GM20431 (cell line): ENCODE measurements around the gene AVEN.
"Not testable (repeated sequence)": the region's sequence is repeated elsewhere in the genome, so short reads cannot be mapped to it uniquely, and the experiment has no call there.

Experiments
- in situ Hi-C: fragments of 300-500 bp; cut with MseI, MboI; formaldehyde crosslinking; loops from one replicate; pipeline ENCODE4 v1.15.0; 2020; ENCODE audit warnings: low sequenced_read_pairs; ENCODE audit not compliant: unreplicated experiment

The AVEN gene

DNA sequence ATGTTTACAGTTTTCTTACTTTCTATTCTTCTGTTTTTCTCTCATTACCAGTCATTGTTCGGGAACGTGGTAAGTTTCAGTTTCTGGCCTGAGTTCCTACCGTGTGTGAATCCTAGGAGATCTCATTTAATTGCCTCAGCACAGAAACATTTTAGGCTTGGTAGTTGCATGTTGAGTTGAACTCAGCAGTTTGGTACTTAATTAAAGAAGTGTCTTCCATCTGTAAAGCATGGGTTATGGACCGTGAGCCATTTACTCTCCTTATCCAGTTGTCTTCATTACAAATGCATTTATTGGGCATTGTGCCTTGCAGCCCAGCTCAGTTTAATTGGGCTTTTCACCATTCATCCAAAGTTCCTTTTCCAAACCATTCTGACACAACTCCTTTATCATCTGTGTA, 212.8 kb downstream of the AVEN start:
- in situ Hi-C loops, result no loop called here

DNA sequence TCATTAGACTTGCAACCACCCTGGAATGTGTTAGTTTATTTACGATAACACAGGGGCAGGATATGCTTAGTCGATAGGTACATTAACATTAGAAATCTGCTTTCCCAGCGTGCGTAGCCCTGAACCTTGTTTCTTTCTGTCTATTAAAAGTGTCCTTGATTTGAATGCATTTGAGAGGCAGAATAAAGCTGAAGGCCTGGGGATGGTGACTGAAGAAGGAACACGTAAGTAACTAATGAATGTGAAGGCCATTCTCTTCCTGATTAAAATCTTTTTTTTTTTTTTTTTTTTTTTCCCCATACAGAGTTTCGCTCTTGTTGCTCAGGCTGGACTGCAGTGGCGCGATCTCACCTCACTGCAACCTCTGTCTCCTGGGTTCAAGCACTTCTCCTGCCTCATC, 213.6 kb downstream of the AVEN start:
- in situ Hi-C loops, result no loop called here

DNA sequence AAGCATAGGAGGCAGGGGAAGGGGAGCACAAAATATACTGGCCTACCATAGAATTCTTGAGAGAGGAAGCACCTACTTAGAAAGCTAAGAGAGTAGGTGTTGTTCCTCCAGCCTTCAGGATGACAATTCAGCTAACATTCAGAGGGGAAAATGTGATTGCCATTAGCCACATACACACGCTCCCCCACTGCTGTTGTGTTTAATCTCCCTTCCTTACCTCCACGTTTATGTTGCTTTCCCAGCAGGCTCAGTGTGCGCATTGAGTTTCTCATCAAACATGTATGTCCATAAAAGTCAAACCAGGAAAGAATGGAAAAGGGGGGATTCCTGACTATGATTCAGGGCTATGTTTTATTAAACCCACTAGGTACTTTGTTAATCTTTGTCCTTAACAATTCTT, 215.9 kb downstream of the AVEN start:
- in situ Hi-C loops, result no loop called here

DNA sequence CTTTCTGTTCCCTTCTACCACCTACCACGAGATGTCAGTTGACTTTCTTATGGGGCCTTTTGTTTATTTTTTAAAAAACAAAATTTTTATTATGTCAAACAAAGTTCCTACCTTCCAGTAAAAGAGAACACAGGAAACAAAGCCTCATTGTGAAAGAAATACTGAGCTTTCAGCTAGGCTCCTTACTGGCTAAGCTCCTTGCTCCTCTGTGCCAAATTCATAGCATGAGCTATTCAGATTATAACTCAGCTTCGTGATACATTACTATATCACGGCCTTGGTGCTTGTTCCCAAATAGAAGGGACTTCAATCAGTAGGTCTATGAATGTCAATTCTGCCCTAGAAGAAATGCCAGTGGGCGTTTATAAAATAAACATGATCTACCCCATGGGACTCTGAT, 216.5 kb downstream of the AVEN start:
- in situ Hi-C loops, result no loop called here

DNA sequence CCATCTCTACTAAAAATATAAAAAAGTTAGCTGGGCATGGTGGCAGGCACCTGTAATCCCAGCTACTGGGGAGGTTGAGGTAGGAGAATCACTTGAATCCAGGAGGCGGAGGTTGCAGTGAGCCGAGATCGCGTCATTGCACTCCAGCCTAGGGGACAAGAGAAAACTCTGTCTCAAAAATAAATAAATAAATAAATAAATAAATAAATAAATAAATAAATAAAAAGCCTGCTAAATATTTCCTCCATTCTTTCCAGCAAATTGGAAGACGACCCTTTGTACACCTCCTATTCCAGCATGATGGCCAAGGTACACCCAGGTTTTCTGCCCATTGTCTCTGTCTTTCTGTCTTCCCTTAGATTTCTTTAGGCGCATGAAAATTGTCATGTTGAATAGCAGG, 219.5 kb downstream of the AVEN start:
- in situ Hi-C loops, result not testable (repeated sequence)
